SKM-1 treated with dmso at 0.1 percent for 144 hours (cell line): ENCODE results near the gene ALDH3B1.
"Not testable (repeated sequence)": the region's sequence is repeated elsewhere in the genome, so short reads cannot be mapped to it uniquely, and the experiment has no call there.

Source experiments
- DNase-seq: peaks from one replicate; lab custom pipeline; 2025; ENCODE audit not compliant: unreplicated experiment; lab: John Stamatoyannopoulos, UW

Gene ALDH3B1

GRCh38 chr11:68010090-68011041 lies at the start of gene ALDH3B1:
Gene ALDH3B1, plus strand, starts transcription at chr11:68010327. Its CDS starts 4,971 bp downstream, at chr11:68015298.
- DNase-seq, result peak; percentile 97

- not testable (repeated sequence) for DNase-seq
Observed at GRCh38 chr11:67963217-67963616, 46.9 kb upstream of the ALDH3B1 start.

- not testable (repeated sequence) for DNase-seq
Observed at GRCh38 chr11:67963879-67964278, 46.2 kb upstream of the ALDH3B1 start.

GRCh38 chr11:67964746-67965145 lies 45.4 kb upstream of the ALDH3B1 start:
- DNase-seq, result not testable (repeated sequence)

GRCh38 chr11:67965830-67966348 lies 44.2 kb upstream of the ALDH3B1 start:
- not testable (repeated sequence) for DNase-seq

GRCh38 chr11:67974746-67975145 lies 35.4 kb upstream of the ALDH3B1 start:
- DNase-seq, result not testable (repeated sequence)

- not testable (repeated sequence) for DNase-seq
Observed at GRCh38 chr11:67978766-67979418, 31.2 kb upstream of the ALDH3B1 start.

GRCh38 chr11:67981226-67981625 lies 28.9 kb upstream of the ALDH3B1 start:
- DNase-seq, result not testable (repeated sequence)

GRCh38 chr11:67982255-67982857 lies 27.8 kb upstream of the ALDH3B1 start:
- not testable (repeated sequence) for DNase-seq

GRCh38 chr11:67983951-67984350 lies 26.2 kb upstream of the ALDH3B1 start:
- no peak for DNase-seq

GRCh38 chr11:67985302-67985701 lies 24.8 kb upstream of the ALDH3B1 start:
- DNase-seq, result not testable (repeated sequence)

GRCh38 chr11:67990546-67991346 lies 19.4 kb upstream of the ALDH3B1 start:
- not testable (repeated sequence) for DNase-seq

- DNase-seq, result not testable (repeated sequence)
Observed at GRCh38 chr11:67991347-67992121, 18.6 kb upstream of the ALDH3B1 start.

- not testable (repeated sequence) for DNase-seq
Observed at GRCh38 chr11:67993821-67994220, 16.3 kb upstream of the ALDH3B1 start.

GRCh38 chr11:67994387-67994786 lies 15.7 kb upstream of the ALDH3B1 start:
- DNase-seq, result not testable (repeated sequence)

- not testable (repeated sequence) for DNase-seq
Observed at GRCh38 chr11:67995129-67995528, 15.0 kb upstream of the ALDH3B1 start.

GRCh38 chr11:67995579-67995978 lies 14.5 kb upstream of the ALDH3B1 start:
- not testable (repeated sequence) for DNase-seq

GRCh38 chr11:67996051-67996450 lies 14.1 kb upstream of the ALDH3B1 start:
- no peak for DNase-seq

GRCh38 chr11:67996622-67997474 lies 13.3 kb upstream of the ALDH3B1 start:
- peak; percentile 26 for DNase-seq
